ENCODE measurements around the gene PRR30.
"Not testable (repeated sequence)": the region's sequence is repeated elsewhere in the genome, so short reads cannot be mapped to it uniquely, and the experiment has no call there.

The PRR30 gene

DNA sequence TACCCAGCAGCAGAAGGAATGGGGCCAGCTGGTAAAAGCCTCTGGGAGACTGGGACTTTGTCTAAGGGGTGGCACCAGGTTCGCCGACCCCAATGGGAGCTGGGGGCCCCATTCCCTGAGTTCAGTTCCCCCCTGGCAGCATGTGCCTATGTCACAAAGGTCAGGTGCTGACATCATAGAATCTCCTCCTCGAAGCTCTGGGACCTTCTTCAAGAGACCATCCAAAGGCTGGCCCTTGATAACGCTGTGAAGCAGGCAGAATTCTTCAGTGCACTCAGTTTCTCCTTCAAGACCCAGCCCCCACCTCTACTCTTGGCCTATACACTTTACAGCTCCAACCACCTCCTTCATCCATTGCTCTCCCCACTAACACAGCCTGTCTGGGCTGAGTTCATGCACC, at the start of gene PRR30:
PRR30 (minus strand) TSS at position 101 of the 400 bp plus-strand sequence. CDS start 1,081 bp downstream, outside the sequence.
- DNase-seq (ENCODE audit: low read depth in 2 of 2) = no peak

DNA sequence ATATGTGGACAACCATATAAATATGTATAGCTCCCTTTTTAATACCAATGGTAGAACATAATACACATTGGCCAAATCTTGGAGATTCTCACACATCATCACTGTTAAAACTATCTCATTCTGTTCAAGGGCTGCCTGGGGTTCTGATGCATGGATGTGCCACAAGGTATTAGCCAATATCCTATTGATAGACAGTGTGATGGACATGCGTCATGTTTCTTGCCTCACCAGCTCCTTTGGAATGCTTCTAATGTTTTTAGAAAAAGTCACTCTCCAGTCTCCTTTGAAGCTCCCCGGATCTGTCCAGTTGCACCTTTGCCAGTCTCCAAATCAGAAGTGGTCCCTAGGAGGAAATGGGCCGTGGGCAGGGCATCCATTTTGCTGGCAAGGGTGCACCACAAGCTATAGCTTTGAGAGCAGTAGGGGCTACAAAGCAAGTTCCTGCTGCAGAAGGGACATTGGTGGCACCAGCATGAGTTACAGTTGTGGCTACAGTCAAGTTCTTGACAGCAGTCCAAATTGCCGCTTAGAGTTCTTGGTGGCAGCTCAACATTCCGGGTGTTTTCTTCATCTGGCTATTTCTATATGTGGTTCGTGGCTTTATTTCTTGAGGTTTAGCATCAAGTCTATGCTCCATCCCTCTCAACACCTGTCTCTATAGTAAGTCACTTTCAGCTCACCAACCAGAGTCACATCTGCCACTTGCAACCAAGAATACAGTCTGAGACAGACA, 47.6 kb upstream of the PRR30 start:
- no peak for DNase-seq (ENCODE audit: low read depth in 2 of 2)

DNA sequence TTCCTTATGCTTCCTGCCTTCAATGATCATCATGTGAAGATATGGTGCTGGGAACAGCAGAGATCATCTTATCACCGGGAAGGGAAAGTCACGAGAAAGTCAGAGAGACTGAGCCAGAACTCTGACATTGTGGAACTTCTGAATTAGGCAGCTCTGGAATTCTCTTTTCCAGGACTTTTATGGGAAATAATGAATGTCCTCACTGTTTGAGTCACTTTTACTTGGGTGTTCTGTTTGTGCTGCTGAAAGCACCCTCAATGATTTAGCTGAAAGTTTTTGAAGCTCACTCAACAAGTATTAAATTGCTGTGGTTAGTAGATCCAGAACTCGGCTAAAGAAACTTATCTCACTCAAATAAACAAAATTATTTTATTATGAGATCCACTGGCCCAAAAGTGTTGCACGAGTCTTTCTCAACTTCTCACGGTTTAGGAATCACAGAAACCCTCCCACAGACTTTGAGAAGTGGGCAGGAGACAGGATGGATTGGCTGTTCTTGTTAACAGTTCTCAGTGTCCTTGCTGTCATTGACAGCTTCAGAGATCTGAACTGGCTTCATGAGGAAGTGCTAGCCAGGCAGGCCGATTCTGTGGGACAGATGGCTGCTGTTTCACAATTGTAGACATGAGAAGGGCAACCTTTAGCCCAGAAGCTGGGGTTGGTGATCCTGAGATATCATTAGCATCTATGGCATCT, 46.3 kb upstream of the PRR30 start:
- no peak for DNase-seq (ENCODE audit: low read depth in 2 of 2)

DNA sequence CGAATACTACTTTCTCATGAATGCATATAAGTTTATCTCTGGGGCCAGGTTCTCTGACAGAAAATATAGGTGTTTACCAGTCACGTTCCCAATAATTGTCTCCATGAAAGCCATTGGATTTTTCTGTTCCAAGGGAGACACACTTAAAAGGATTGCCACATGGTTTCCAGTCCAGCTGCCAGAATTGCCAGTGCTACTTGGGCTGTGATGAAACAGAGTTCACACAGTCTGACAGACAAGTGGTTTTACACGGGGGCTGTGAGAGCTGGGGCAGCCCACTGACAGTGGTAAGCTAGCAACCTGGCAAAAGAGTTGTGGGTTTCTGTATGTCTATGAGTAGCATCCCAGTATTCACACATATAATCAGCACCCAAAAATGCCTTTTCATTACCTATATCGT, 44.9 kb upstream of the PRR30 start:
- DNase-seq (ENCODE audit: low read depth in 2 of 2) = no peak

DNA sequence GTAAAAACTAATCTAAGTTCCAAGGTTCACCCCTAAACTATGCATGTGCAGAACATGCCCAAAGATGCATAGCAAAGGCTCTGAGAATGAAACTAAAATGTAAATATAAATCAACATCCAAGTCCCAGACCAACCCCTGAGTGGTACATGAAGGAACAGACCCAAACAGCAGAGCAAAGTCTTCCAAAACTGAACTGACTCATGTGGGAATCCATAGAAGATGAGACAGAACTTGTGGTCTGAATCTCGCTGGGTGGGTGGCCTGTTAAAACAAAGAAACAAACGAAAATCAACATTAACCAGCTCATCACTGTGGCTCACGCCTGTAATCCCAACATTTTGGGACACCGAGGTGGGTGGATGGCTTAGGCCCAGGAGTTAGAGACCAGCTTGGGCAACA, 43.1 kb upstream of the PRR30 start:
- DNase-seq (ENCODE audit: low read depth in 2 of 2) = no peak

DNA sequence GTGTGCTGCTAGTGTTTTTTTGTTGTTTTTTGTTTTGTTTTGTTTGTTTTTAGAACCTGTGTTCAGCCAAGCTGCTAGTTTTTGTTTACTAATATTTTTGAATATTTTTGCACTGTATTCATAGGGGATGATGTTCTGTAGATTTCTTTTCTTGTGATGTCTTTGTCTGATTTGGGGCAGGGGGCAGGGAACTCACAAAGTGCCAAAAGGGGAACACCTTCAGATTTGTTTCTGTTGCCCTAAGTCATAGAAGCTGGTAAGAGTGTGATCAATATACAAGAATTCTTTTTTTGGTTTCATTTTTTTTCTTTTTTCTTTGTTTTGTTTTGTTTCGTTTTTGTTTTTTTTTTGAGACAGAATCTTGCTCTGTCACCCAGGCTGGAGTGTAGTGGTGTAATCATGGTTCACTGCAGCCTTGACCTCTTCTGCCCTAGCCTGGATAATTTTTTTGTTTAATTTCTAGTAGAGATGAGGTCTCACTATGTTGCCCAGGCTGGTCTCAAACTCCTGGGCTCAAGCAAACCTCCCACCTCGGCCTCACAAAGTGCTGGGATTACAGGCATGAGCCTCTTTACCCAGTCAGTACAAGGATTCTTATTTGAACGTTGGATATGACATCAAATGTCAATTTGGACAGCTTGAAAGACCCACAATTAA, 40.3 kb upstream of the PRR30 start:
- DNase-seq (ENCODE audit: low read depth in 2 of 2) = no peak

DNA sequence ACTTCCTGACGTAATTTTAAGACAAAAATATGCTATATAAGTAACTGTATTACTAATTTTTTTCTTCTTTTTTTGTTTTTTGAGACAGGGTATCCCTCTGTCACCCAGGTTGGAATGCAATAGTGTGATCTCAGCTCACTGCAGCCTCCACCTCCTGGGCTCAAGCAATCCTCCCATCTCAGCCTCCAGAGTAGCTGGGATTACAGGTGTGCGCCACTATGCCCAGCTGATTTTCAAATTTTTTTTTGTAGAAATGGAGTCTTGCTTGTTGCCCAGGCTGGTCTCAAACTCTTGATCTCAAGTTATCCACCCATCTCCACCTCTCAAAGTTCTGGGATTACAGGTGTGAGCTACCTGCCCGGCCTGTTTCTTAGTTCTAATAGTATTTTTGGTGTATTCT, 39.3 kb upstream of the PRR30 start:
- no peak for DNase-seq (ENCODE audit: low read depth in 2 of 2)

DNA sequence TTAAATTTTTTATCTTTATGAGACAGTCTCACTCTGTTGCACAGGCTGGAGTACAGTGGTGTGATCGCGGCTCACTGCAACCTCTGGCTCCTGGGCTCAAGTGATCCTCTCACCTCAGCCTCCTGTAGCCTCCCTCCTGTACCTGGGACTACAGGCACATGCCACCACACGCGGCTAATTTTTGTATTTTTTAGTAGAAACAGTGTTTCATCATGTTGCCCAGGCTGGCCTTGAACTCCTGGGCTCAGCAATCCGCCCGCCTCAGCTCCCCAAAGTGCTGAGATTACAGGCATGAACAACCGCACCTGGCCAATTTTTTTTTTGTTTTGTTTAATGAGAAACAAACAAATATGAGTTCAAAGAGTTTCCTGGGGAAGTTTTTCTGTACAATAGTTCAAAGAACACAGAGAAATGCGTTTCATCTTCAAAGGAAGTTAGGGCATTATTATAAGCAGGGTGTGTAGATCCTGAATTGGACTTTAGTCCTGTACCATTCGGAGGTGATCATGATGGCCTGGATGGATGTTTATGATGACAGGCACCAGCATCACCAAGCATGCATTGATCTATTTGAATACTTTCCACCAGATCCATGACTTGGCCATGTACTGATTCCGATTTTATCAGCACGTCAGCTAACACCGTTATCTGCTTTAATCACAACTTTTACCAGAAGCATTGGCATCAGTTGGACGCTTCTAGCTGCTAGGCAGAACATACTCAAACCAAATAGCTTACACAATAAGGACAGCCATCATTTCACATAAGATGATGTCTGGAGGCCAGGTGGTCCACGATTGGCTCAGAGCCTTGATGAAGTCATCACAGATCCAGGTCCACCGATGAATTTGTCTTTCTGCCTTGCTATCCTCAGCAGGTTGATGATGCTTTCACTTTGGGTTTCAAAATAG, 38.5 kb upstream of the PRR30 start:
- DNase-seq (ENCODE audit: low read depth in 2 of 2) = no peak

DNA sequence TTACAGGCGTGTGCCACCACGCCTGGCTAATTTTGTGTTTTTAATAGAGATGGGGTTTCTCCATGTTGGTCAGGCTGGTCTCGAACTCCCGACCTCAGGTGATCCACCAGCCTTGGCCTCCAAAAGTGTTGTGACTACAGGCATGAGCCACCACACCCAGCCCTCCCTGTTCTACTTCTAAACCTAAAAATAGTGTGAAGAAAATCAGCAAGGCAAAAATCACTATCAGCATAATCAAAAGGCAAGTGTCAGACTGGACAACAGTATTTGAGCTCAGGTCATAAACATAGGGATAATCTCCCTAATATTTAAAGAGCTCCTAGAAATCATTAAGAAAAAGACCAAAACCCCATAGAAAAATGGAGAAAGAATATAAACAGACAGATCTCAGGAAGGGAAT, 36.6 kb upstream of the PRR30 start:
- not testable (repeated sequence) for DNase-seq (ENCODE audit: low read depth in 2 of 2)

DNA sequence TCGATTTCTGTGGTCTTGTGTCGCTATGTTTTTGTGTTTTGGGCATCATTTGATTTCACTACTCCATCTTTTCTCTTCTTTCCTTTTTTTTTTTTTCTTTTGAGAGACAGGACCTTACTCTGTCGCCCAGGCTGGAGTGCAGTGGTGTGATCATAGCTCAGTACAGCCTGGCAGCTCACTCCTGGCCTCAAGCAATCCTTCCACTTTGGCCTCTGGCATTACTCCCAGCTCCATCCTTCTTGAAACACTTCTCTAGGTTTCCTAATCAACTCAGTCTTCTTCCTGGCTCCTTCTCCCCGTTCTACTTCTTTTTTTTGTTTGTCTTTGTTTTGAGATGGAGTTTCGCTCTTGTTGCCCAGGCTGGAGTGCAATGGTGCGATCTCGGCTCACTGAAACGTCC, 36.1 kb upstream of the PRR30 start:
- DNase-seq (ENCODE audit: low read depth in 2 of 2) = no peak

DNA sequence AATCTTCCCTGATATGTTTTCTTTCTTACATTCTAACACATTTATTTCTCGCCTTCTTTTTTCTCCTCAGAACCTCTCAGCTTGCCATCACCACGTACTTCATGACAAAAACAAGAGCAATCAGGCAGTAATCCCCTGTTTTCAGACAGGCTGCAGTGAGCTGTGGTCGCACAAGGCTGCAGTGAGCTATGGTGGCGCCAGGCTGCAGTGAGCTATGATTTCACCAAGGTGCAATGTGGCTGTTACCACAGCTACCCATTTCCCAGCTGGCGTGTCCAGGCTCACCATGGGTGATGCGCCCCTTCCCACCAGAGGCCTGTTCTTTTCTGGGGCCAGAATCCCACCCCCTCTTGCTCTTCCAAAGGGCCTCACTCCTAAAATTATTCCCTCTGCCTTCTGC, 35.4 kb upstream of the PRR30 start:
- no peak for DNase-seq (ENCODE audit: low read depth in 2 of 2)

DNA sequence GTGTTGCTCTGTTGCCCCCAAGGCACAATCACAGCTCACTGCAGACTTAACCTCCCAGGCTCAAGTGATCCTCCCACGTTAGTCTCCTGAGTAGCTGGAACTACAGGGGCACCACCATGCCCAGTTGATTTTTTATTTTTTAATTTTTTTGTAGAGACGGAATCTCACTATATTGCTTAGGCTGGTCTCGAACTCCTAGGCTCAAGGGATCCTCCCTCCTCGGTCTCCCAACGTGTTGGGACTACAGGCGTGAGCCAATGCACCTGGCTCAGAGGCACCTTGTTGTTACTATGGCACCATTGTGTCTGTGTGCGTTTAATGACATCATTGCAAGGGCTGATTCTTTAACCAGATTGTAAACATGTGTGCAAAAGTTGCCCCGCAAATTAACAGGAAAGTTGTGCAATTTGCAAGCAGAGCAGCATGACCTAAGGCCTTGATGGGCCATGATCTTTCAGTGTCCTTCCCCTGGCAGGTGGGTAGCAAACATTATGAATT, 32.2 kb upstream of the PRR30 start:
- DNase-seq (ENCODE audit: low read depth in 2 of 2) = no peak

DNA sequence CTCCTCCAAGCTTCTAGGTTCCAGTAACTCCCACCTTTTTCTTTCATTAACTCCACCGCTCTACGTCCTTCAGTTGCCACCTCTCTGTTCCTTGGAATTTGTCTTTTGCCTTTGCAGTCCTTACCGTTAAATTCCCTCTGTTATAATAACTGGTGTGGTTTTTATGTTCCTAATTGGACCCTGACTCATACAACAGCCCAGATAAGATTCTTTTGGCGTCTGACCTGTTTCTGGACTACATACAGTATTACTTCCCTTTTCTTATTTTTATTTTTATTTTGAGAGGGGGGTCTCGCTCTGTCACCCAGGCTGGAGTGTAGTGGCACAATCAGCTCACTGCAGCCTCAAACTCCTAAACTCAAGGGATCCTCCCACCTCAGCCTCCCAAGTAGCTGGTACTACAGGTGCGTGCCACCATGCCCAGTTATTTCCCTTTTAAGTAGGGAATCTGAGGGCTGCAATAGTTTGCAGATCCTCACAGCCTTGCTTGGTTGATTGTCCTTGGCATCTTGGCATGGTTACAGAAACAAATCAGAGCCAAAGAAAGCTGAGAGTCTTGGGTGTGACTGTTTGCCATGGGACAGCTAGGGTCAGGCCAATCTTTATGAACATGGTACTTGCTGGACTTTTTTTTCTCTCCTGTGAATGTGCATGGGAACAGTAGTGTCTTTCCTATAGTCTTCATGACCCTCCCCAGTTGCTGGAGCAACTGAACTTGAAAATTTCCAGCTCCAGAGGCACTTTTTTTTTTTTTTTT, 31.5 kb upstream of the PRR30 start:
- DNase-seq (ENCODE audit: low read depth in 2 of 2) = no peak

DNA sequence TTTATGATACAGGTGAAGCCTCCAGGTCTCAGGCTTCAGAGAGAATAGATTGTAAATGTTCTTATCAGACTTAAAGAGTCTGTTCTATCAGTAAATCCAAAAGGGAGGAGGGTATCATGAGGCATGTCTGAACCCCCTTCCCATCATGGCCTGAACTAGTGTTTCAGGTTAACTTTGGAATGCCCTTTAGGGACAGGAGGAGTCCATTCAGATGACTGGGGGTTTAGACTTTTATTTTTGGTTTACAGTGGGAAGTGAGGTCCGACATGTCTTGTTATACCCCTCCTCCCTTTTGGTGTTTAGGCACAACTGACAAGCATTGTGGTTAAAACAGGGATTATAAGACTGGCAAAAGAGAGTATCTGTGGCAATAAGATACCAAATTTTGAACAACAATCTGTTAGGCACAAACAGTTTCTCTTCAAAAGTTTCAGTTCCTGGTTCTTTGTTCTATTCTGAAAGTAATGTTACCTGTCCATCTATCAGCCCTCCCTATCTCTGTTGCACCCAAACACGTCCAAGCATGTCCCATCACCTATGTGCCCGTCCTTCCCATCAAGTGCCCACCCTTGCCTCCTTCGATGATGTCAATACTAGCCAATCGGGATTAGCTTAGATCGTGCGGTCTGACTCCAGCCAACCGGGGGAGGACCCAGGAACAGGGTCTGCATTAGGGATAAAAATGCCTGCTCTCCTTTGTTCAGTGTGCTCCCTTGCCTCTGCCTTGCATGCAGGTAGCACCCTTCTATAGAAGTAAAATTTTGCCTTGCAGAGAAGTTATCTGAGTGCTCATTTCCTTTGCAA, 26.0 kb upstream of the PRR30 start:
- no peak for DNase-seq (ENCODE audit: low read depth in 2 of 2)

DNA sequence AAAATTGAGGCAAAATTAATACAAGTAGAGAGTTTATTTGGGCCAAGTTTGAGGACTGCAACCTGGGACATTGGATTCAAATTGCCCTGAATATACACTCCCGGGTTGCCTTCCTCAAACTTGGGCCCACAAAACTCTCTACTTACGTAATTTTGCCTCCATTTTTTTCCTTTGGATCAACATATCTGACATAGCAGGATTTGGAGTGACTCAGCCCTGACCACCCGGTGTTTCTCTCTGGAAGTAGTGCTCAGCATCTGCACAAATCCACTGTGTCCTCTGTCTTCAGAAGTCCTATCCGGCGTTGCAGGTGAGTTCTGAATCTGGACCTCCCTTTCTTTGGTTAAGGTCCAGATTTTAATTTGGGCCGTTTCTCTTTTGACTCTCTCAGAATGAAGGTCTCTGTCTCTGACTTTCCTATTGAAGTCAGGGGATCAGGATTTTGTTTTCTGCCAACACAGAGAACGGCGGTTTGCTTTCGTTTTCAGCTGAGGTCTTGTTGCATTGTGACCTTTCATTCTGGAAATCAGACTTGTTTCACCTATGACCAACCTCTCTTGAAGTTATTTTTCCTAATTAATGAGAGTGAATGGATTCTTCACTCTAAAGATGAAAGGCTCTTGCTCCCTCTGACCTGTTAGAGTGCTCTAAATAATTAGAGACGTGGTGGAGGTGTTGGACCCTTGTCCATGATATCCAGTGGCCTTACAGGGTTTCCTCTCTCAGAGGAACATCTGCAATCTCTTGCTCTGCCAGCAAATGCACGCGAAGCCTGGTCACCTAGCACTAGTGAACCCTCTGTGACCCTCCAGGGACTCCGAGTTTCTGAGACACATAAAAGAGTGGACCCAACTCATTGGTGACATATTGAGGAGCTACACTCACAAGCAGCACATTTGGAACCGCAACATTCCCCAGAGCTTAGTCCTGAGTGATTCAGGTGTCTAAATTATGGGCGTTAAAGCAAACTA, 23.2 kb upstream of the PRR30 start:
- DNase-seq (ENCODE audit: low read depth in 2 of 2) = no peak

DNA sequence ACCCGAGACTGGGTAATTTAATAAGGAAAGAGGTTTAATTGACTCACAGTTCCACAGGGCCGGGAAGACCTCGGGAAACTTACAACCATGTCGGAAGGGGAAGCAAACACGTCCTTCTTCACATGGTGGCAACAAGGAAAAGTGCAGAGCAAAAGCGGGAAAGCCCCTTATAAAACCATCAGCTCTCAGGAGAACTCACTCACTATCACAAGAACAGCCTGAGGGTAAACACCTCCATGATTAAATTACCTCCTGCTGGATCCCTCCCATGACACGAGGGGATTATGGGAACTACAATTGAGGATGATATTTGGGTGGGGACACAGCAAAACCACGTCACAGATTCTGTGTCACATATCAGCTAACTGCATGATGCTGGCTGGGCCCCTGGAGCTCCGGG, 21.0 kb upstream of the PRR30 start:
- no peak for DNase-seq (ENCODE audit: low read depth in 2 of 2)

DNA sequence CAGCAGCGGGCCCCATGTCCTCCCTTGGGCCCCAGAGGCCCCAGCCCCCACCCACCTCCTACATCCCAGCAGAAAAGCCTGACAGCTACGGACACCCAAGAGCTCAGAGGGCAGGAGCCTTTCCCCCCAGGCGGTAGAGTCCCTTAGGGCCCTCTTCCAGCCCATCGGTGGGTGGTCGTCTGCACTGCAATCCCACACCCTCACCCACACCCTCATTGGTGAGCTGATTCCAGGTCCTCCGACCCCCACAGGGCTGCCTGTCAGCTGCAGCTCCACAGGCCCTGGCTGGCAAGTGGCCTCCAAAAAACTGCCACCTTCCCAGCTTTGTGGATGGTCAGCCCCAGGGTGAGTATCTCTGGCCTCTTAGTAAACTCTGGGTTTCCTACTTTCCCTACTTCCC, 20.1 kb upstream of the PRR30 start:
- no peak for DNase-seq (ENCODE audit: low read depth in 2 of 2)

DNA sequence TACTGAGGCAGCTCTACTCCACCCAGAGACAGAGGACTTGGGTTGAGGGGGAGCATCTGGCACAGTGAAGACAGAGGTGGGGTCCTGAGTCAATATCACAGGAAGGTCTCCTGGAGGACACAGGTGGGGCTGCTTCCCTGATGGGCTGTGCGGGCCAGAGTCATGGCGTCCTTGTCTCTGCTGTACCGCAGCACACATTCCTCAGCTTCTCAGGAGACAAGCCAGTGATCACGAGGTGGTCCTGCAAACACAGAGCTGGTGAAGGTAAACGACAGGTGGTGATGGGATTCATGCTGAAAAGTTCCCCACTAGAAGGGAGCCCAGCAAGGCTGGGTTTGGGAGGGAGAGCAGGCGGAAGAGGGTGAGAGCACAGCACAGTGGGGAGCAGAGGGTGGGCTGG, 19.3 kb upstream of the PRR30 start:
- DNase-seq (ENCODE audit: low read depth in 2 of 2) = no peak

DNA sequence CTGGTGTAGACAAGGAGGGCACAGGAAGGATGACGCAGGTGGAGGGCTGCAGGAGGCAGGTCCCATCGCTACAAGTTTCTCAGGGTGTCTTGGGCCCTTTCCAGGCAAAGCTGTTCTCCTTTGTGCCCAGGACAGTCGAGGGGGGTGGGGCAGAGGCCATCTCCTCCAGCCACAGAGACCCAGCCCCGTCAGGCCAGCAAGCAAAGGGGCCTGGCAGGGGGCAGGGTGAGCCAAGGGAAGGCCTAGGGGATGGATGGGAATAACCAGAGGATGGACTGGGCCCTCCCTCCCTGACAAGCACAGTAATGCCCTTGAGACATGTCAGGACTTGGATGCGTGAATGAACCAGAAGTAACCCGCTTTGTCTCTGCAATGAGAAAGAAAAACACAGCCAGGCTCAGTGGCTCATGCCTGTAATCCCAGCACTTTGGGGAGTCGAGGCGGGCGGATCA, 15.9 kb upstream of the PRR30 start:
- no peak for DNase-seq (ENCODE audit: low read depth in 2 of 2)

Measured in stimulated activated CD4-positive, alpha-beta T cell treated with anti-CD3 and anti-CD28 coated beads, Interleukin-1b, Interleukin-23, amount 100 ng/mL, for 1 hour (primary cell).